COLO668 (cell line): ENCODE data around the gene CD300A.
A peak's percentile ranks its signal among the peaks of the same experiment; 100 is the strongest.
"Not testable (repeated sequence)": the region's sequence is repeated elsewhere in the genome, so short reads cannot be mapped to it uniquely, and the experiment has no call there.

Source experiments
- DNase-seq: peaks from one replicate; lab custom pipeline; 2025; ENCODE audit not compliant: unreplicated experiment; lab: John Stamatoyannopoulos, UW

The CD300A gene

GRCh38 chr17:74478420-74479100, 12.1 kb downstream of the CD300A start:
- no peak for DNase-seq

- no peak for DNase-seq
These were observed 13.9 kb downstream of the CD300A start for GRCh38 chr17:74480290-74480689.

- no peak for DNase-seq
These were observed 15.2 kb downstream of the CD300A start for GRCh38 chr17:74481621-74482020.

GRCh38 chr17:74484066-74484465, 17.6 kb downstream of the CD300A start:
- no peak for DNase-seq

GRCh38 chr17:74485022-74485743, 18.7 kb downstream of the CD300A start:
- no peak for DNase-seq

- no peak for DNase-seq
These were observed 19.4 kb downstream of the CD300A start for GRCh38 chr17:74485841-74486240.

GRCh38 chr17:74488276-74488675, 21.8 kb downstream of the CD300A start:
- not testable (repeated sequence) for DNase-seq

GRCh38 chr17:74490716-74491115, 24.3 kb downstream of the CD300A start:
- DNase-seq = no peak

GRCh38 chr17:74491626-74492025, 25.2 kb downstream of the CD300A start:
- no peak for DNase-seq

GRCh38 chr17:74493331-74493833, 26.9 kb downstream of the CD300A start:
- DNase-seq = peak; percentile 43

- DNase-seq = no peak
These were observed 31.0 kb downstream of the CD300A start for GRCh38 chr17:74497471-74497870.

- no peak for DNase-seq
These were observed 33.6 kb downstream of the CD300A start for GRCh38 chr17:74499992-74500391.

- DNase-seq = no peak
These were observed 36.4 kb downstream of the CD300A start for GRCh38 chr17:74502861-74503260.

GRCh38 chr17:74503949-74504348, 37.5 kb downstream of the CD300A start:
- DNase-seq = not testable (repeated sequence)

- no peak for DNase-seq
These were observed 41.7 kb downstream of the CD300A start for GRCh38 chr17:74508156-74508555.

GRCh38 chr17:74512036-74512435, 45.6 kb downstream of the CD300A start:
- DNase-seq = no peak

GRCh38 chr17:74512624-74513091, 46.2 kb downstream of the CD300A start:
- DNase-seq = no peak

- DNase-seq = peak; percentile 16
These were observed 47.7 kb downstream of the CD300A start for GRCh38 chr17:74513987-74514631.

GRCh38 chr17:74514632-74515334, 48.3 kb downstream of the CD300A start:
- no peak for DNase-seq

- DNase-seq = no peak
These were observed 49.5 kb downstream of the CD300A start for GRCh38 chr17:74515941-74516340.
